HG02642 (cell line): ENCODE results near the gene ATP11A.

ENCODE experiments used
- ATAC-seq: cut with Tn5 transposase; IDR thresholded peaks from one replicate; pipeline ENCODE4 v1.9.1; 2021; ENCODE audit warnings: mild to moderate bottlenecking; ENCODE audit not compliant: unreplicated experiment, poor library complexity

ATP11A gene

GRCh38 chr13:112895521-112896465 is 206.0 kb downstream of the ATP11A start:
- no peak for ATAC-seq

GRCh38 chr13:112896736-112897602 is 207.1 kb downstream of the ATP11A start:
- no peak for ATAC-seq

GRCh38 chr13:112897603-112897955 is 207.7 kb downstream of the ATP11A start:
- ATAC-seq, result no peak

GRCh38 chr13:112897956-112898620 is 208.2 kb downstream of the ATP11A start:
- no peak for ATAC-seq

- ATAC-seq, result no peak
Measured at GRCh38 chr13:112898621-112899280, 208.9 kb downstream of the ATP11A start.

- no peak for ATAC-seq
Measured at GRCh38 chr13:112899281-112900225, 209.7 kb downstream of the ATP11A start.

- no peak for ATAC-seq
Measured at GRCh38 chr13:112900226-112900600, 210.4 kb downstream of the ATP11A start.

GRCh38 chr13:112900691-112901091 is 210.9 kb downstream of the ATP11A start:
- no peak for ATAC-seq

- no peak for ATAC-seq
Measured at GRCh38 chr13:112902101-112902651, 212.3 kb downstream of the ATP11A start.

- ATAC-seq, result no peak
Measured at GRCh38 chr13:112902669-112903068, 212.8 kb downstream of the ATP11A start.

- no peak for ATAC-seq
Measured at GRCh38 chr13:112903071-112903577, 213.3 kb downstream of the ATP11A start.

GRCh38 chr13:112903606-112904195 is 213.9 kb downstream of the ATP11A start:
- no peak for ATAC-seq

GRCh38 chr13:112904436-112904960 is 214.7 kb downstream of the ATP11A start:
- ATAC-seq, result no peak

- ATAC-seq, result no peak
Measured at GRCh38 chr13:112905086-112905485, 215.2 kb downstream of the ATP11A start.

GRCh38 chr13:112905619-112905989 is 215.8 kb downstream of the ATP11A start:
- ATAC-seq, result no peak

GRCh38 chr13:112905990-112906641 is 216.3 kb downstream of the ATP11A start:
- no peak for ATAC-seq

GRCh38 chr13:112907286-112907685 is 217.4 kb downstream of the ATP11A start:
- no peak for ATAC-seq
